ENCODE results near the gene CACNB4. TPM values are rescaled to one million over a fixed set of nuclear protein-coding genes. Genes with fewer than 3 reads are reported as not detected.

The CACNB4 gene
- total and polyA plus RNA-seq, 8 donors: 0.34 to 1.3 (median 0.70) TPM

GRCh38 chr2:151965884-151966283, 133.0 kb downstream of the CACNB4 start:
- Histone ChIP-seq H3K4me1 (no peaks in the 10 kb centered on the region), H3K9me3 (no peaks in the 10 kb centered on the region), H3K27ac (no peak overlapping the region), H3K36me3 (no peaks in the 10 kb centered on the region), H3K4me3 (no peak overlapping the region), H3K27me3 (no peaks in the 10 kb centered on the region)
- intact Hi-C loops (cut with DNase I): no loop called here
- 81 to 86% methylated on average over 4 of the region's 4 CpGs for WGBS, 2 donors
- no peak for ATAC-seq
- TF ChIP-seq CTCF (IDR thresholded peaks at IDR 0.05): no peak
- no peak for DNase-seq
- FAIRE-seq: no peak

DNA sequence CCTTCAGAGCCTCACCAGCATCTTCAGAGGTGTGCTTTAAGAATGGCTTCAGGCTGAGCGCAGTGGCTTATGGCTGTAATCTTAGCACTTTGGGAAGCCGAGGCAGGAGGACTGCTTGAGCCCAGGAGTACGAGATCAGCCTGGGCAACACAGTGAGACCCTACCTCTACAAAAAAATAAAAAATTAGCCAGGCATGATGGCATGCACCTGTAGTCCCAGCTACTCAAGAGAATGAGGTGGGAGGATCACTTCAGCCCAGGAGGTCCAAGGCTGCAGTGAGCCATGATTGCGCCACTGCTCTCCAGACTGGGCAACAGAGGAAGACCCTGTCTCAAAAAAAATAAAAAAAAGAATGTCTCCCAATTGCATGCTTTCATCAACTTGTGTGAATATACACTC, 137.3 kb downstream of the CACNB4 start:
- TF ChIP-seq CTCF (IDR thresholded peaks at IDR 0.05): no peak
- ATAC-seq: no peak
- no peak for DNase-seq
- no peaks in the 10 kb centered on the region for H3K4me1 ChIP-seq
- 97% methylated on average over 4 of the region's 4 CpGs for WGBS, 2 donors
- no peaks in the 10 kb centered on the region for H3K27me3 ChIP-seq
- no peaks in the 10 kb centered on the region for H3K9me3 ChIP-seq
- FAIRE-seq: no peak
- no peak overlapping the region for H3K4me3 ChIP-seq
- H3K36me3 ChIP-seq: no peaks in the 10 kb centered on the region
- intact Hi-C loops (cut with DNase I): no loop called here
- no peak overlapping the region for H3K27ac ChIP-seq

- Histone ChIP-seq H3K9me3 (no peaks in the 10 kb centered on the region), H3K27ac (no peak overlapping the region), H3K4me1 (no peaks in the 10 kb centered on the region), H3K4me3 (no peak overlapping the region), H3K36me3 (no peaks in the 10 kb centered on the region), H3K27me3 (no peaks in the 10 kb centered on the region)
- 73 to 74% methylated on average over 1 of the region's 1 CpG for WGBS, 2 donors
- DNase-seq (no peak), FAIRE-seq (no peak), ATAC-seq (no peak)
- intact Hi-C loops (cut with DNase I): no loop called here
- TF ChIP-seq CTCF (IDR thresholded peaks at IDR 0.05): no peak
These were observed 139.6 kb downstream of the CACNB4 start for GRCh38 chr2:151959238-151959637.

GRCh38 chr2:151953467-151953866, 145.4 kb downstream of the CACNB4 start:
- FAIRE-seq: no peak
- DNase-seq: no peak
- H3K4me1 ChIP-seq: no peaks in the 10 kb centered on the region
- H3K36me3 ChIP-seq: no peaks in the 10 kb centered on the region
- no peak for TF ChIP-seq CTCF (IDR thresholded peaks at IDR 0.05)
- H3K27me3 ChIP-seq: no peaks in the 10 kb centered on the region
- no peak overlapping the region for H3K27ac ChIP-seq
- H3K4me3 ChIP-seq: no peak overlapping the region
- no peaks in the 10 kb centered on the region for H3K9me3 ChIP-seq
- intact Hi-C loops (cut with DNase I): no loop called here
- no peak for ATAC-seq
- 50 to 53% methylated on average over 2 of the region's 2 CpGs for WGBS, 2 donors

GRCh38 chr2:151952691-151953456, 146.0 kb downstream of the CACNB4 start:
- Histone ChIP-seq H3K9me3 (no peaks in the 10 kb centered on the region), H3K36me3 (no peaks in the 10 kb centered on the region), H3K4me1 (no peaks in the 10 kb centered on the region), H3K27me3 (no peaks in the 10 kb centered on the region), H3K27ac (no peak overlapping the region), H3K4me3 (no peak overlapping the region)
- no peak for TF ChIP-seq CTCF (IDR thresholded peaks at IDR 0.05)
- WGBS, 2 donors: 76 to 84% methylated on average over 14 of the region's 14 CpGs
- intact Hi-C loops (cut with DNase I): no loop called here
- FAIRE-seq (no peak), DNase-seq (no peak), ATAC-seq (no peak)

Data from pancreas (tissue), 10 donors.